HG03378 (cell line): ENCODE measurements around the gene PEX6.
"Not testable (repeated sequence)": the region's sequence is repeated elsewhere in the genome, so short reads cannot be mapped to it uniquely, and the experiment has no call there.

Experiments
- ATAC-seq: cut with Tn5 transposase; IDR thresholded peaks from one replicate; pipeline ENCODE4 v1.9.1; 2021; ENCODE audit warnings: mild to moderate bottlenecking, moderate library complexity; ENCODE audit not compliant: unreplicated experiment

Gene PEX6

GRCh38 chr6:42968126-42968701 is 10.8 kb downstream of the PEX6 start:
- no peak for ATAC-seq

DNA sequence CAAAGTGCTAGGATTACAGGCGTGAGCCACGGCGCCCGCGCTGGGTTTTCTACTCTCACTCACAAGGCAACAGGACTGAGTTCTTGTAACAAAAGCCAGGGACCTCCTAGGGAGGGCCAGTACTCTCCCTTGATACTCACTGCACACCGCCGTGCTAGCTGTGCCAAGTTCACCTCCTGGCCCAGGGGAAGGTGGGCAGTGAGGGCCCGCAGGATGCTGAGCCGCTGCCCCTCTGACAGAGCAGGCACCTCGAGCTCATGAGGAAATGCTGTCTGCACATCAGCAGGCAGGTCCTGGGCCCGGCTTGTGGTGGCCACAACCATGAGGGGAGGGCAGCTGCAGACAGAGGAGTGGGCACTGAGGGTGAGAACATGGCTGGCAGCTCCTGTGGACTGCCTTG is 11.8 kb downstream of the PEX6 start:
- no peak for ATAC-seq

GRCh38 chr6:42966571-42966970 is 12.4 kb downstream of the PEX6 start:
- no peak for ATAC-seq

DNA sequence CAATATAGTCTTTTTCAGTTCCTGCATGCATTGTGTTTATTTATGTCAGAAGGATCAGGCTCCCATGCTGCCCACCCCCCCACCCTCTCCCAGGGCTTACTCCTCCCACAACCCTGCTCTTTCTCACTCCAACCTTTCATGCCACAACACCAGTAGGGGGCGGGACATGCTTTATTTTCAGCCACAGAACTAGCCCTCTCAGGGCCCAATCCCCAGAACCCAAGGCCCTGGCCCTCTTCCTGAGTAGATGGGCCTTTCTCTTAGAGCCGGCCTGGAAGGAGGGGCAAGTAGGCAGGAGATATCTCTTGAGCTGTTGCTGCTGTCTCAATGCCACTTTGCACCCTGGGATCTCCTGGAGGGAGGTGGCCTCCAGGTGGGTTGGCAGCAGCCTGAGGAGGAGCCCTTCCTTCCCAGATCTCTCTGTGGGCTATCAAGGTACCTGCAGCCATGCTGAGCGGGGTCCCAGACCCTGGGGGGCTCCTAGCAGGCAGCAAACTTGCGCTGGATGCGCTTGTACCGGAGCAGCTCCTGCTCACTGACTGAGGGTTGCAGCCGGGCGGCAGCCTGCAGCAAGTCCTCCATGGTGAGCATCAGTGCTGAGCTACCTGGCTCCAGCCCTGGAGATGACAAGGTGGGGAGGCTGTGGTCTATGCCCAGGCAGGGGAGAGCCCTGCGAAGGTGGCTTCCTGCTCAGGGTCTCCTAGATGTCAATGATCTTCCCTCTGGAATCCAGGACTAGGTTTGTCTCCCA is 15.0 kb downstream of the PEX6 start:
- no peak for ATAC-seq

- ATAC-seq: no peak
These were observed 15.7 kb downstream of the PEX6 start for GRCh38 chr6:42963179-42963854.

GRCh38 chr6:42962502-42963178 is 16.3 kb downstream of the PEX6 start:
- no peak for ATAC-seq

DNA sequence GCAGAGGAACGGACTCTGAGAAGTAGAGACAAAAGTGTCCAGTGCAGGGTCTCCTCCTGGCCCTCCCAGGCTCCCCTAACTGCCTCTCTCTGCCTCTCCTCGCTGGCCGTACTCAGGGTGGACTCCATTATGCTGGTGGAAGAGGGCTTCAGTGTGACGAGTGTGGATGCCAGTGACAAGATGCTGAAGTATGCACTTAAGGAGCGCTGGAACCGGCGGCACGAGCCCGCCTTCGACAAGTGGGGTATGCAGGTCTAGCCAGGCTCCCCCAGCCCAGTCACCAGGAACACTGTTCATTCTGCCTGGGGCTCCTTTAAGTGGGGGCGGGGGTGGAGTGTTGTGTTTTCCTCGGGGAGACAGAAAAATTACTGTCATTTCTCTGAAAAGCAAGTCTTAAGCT is 16.9 kb downstream of the PEX6 start:
- ATAC-seq: no peak

- no peak for ATAC-seq
These were observed 17.9 kb downstream of the PEX6 start for GRCh38 chr6:42961020-42961470.

DNA sequence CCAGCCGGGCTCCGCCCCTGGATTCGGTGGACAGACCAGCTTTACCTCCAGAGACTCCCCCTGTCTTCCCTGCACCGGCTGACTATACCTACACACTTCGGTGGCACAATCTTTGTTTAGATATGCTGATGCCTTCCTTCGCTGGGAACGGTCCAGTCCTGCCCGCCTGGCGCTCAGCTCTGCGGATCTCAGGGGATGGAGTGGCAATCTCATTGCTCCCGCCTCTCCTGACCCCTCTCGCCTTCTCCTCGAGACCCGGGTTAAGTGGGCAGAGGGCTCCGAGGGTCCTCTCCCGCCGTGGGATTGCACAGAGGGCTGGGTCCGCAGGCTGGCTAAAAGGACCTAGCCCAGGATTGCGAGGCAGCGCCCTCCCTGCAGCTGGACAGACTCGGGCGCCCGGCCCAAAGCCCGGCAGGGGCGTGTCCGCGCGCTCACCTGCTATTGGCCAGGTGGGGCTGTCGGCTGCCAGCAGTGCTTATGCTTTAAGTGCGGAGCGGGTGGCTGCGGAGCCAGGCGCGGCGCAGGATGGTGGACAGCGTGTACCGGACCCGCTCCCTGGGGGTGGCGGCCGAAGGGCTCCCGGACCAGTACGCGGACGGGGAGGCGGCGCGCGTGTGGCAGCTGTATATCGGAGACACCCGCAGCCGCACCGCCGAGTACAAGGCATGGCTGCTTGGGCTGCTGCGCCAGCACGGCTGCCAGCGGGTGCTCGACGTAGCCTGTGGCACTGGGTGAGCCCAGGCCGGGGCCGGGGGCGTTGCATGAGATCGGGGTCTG is 18.6 kb downstream of the PEX6 start, which contains the start of gene GNMT:
Gene GNMT (plus strand): TSS at position 512 of the 777 bp plus-strand sequence. CDS start 14 bp downstream, at position 526.
- no peak for ATAC-seq

GRCh38 chr6:42959917-42960242 is 19.1 kb downstream of the PEX6 start:
- ATAC-seq: no peak

DNA sequence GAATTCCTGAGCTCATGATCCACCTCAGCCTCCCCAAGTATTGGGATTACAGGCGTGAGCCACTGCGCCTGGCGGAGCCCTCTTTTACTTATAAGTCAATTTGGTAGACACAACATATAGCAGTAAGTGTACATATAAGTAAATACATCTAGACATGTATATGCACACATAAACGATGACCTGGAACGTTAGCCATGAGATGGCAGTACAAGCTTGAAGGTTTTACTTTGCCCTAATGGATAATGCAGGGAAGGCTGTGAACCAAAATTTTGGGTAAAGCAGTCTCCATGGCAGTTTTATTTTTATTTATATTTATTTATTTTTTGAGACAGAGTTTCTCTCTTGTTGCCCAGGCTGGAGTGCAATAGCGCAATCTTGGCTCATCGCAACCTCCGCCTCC is 20.9 kb downstream of the PEX6 start:
- no peak for ATAC-seq

DNA sequence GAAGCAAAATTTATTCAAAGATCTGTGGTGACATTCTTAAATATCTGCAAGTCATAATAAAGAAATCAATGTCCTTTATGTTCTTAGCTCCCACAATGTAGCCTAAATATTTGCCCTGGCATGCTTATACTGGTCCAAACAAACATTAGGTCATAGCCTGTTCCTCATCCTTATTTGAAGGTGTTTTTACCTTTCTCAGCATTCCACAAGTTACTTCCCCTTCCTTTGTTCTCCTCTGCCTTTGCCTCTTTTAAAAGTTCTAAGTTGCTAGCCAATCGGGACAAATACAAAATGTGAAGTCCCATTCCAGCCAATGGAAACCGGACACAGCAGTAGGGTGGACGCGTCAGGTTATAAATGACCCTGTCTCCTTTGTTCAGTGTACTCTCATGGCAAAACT is 24.6 kb downstream of the PEX6 start:
- ATAC-seq: not testable (repeated sequence)

GRCh38 chr6:42952389-42952788 is 26.6 kb downstream of the PEX6 start:
- ATAC-seq: no peak

- ATAC-seq: no peak
These were observed 31.0 kb downstream of the PEX6 start for GRCh38 chr6:42947950-42948349.

DNA sequence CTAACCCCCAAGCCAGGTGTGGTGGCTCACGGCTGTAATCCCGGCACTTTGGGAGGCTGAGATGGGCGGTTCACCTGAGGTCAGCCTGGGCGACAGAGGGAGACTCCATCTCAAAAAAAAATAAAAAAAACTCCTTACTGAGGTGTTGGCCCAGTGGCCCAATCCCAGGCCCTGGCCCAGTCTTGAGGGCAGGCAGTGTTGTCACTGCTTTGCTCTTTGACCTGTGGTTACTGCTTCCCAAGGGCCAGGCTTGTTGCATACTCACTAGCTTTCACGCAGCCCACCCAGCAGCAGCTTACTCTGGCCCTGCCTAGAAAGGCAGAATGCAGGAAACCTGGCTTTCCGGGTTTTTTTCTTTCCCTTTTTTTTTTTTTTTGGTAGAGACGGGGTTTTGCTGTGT is 36.5 kb downstream of the PEX6 start:
- no peak for ATAC-seq

DNA sequence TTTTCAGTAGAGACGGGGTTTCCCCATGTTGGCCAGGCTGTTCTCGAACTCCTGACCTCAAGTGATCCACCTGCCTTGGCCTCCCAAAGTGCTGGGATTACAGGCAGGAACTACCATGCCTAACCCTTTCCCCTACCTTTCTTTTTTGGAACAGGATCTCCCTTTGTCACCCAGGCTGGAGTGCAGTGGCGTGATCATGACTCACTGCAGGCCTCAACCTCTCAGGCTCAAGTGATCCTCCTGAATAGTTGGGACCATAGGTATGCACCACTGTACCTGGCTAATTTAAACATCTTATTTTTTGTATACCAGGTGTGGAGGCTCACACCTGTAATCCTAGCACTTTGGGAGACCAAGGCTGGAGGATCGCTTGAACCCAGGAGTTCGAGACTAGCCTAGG is 37.6 kb downstream of the PEX6 start:
- ATAC-seq: not testable (repeated sequence)

DNA sequence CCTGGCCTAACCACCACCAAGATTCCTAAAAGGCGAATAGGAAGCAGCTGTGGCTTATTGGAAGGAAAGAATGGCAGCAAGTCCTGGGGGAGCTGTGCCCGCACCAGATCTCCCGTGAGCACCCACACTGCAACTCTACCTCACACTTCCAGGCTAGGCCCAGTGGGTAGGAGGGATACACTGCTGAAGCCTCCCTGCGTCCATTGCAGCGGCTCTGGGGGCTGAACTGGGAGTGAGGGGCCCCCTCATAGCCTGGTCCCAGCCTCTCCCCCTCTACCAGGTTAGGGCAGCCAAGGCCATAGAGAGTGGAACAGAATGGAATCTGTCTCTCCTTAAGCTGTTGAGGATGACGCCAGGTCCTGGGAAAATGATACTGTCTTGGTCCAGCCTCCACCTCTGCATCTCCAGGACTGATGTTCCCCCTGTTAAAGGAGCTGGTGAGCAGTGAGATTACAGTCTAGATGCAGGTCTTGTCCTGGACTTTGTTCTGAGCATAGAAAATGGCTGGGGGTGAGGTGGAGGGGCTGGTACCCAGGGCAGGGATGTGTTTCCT is 38.4 kb downstream of the PEX6 start:
- ATAC-seq: no peak

DNA sequence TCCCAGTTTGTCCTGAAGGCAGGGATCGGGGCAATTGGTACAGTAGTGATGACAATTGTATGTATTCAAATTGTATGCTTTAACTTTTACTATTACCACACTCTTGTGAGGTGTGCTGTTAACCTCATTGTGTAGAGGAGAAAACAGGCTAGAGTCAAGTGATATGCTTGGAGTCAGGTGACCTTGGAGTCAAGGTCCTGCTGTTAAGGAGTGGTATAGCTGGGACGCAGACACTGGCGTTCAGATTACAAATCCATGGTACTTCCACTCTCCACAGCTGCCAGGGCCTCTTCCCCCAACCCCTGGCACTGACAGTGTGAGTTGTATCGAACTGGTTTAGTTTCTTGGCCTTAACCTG is 39.2 kb downstream of the PEX6 start:
- ATAC-seq: no peak

DNA sequence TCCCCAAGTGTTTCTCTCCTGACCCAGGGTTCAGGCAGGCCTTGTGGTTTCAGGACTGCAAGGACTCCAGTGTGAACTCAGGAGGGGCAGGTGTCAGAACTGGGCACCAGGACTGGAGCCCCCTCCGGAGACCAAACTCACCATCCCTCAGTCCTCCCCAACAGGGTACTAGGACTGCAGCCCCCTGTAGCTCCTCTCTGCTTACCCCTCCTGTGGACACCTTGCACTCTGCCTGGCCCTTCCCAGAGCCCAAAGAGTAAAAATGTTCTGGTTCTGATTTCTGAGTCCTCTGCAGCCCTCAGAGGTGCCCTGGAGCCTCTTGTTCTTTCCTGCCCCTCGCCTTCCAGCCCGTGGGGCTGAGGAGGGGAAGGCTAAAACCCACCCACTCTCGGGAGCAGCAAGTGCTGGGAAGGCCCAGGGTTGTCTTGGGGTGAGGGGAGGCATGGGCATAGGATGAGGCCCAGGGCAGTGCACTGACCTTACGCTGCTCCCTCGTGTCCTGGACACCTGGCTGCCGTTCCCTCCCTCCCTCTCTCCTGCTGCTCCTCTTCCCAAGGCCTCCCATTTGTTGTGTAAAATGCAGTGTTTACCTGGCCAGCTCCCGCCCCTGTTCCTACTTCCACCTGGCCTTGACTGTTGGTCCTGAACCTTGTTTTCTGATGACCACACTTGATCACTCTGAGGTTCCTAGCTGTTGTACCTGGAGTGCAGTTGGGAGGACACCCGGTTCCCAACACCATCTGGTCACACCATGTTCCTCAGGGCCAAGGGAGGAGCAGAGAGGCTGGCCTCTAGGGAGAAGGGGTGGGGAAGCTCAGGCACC is 39.8 kb downstream of the PEX6 start:
- ATAC-seq: no peak

- ATAC-seq: no peak
These were observed 40.6 kb downstream of the PEX6 start for GRCh38 chr6:42938428-42938796.
